Stimulated activated CD4-positive, alpha-beta T cell treated with anti-CD3 and anti-CD28 coated beads, Interleukin-1b, Interleukin-23, amount 100 ng/mL, for 1 hour (primary cell): ENCODE data around the gene RCAN2.

Source experiments
- DNase-seq, 2 donors: peaks; one replicate each; pipeline ENCODE4 v3.0.0-alpha.2; 2020; ENCODE audit warnings: low read depth in 2 of 2

The RCAN2 gene

DNA sequence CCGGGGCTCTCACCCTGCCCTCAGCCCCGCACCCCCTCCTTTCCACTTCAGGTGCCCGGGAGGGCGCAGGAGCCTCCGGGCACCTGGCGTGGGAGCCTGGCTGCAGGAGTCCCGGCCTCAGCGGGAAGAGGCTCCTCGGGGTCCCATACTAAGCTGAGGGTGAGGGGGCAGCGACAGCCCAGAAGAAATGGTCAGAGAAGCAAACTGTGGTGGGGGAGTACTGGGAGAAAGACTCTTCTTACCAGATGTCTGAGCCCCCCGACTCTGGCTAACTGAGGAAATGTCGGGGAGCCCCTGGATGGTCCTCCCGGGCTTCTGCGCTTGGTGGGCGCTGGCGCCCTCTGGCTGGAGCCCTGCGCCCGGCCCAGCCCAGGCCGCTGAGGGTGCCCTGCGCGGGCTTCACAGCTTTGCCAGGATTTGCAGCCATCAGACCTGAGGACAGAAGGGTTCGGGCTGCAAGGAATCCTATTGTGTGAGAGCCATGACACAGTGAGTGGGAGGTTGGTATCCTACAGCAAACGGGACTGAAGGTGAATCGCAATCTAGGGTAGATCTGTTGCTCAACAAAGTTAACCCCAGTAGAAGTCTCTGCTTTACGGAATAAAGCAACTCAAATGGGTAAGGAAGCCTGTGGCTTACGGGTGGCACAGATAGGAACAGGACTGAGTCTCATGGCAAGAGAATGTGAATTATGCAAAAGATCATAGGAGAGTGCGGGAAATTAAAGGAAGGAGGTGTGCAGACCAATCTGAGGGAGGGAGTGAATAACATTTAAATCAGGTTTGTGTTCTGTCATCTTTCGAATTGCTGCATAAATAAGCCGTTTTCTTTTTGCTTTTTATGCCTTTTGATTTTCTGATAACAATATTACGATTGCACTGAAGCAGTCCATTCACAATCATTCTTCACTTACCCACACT lies 639 bp upstream of the RCAN2 start:
- no peak for DNase-seq

DNA sequence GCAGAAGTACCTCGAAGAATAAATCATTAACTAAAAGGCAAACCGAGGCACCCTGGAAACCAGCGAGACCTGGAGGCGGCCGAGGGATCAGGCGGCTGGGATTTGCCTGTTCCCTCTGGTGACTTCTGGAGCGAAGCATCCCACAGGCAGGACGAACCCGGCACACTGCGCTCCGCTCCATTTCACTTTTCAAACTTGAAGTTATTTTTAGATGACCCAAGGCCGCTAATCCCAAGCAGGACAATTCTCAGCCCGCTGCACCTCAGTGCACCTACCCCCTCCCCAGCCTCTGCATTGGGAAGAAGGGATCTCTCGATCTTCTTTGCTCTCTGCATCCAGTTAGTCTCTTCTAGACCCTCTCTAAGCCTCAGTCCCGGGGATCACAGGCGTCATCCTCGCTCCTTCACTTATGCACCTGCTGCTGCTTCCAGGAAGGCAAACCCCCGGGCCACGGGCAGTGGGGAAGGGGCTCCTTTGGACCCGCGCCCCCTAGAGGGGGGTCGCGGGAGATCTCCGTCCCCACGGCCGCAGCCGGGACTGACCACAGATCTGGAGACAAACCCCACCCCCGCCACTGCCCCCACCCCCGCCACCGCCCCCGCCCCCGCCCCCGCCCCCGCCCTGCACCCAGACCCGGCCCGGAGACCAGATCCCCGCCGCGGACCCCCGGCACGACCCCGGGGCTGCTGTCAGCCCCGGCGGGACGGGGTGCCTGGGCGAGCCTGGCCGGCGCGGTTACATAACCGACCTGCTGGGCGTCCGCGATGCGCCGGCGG lies 636 bp downstream of the RCAN2 start:
- no peak for DNase-seq

DNA sequence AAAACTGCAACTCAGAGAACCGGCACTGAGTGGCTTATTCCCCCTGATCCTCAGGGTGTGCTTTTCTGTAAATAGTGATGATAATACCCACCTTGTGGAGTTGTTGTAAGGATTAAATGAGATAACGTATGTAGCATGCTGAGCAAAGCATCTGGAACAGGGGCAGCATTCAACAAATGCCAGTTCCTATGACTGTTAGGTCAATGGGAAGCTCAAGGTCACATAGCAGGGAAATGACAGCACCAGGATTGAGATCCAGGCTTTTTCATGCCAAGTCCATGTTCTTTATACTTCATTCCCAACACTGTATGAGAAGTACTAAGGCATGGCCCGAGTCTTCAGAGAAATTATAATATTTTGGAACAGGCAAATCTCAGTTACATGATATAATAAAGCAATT lies 5.1 kb downstream of the RCAN2 start:
- DNase-seq, result no peak

DNA sequence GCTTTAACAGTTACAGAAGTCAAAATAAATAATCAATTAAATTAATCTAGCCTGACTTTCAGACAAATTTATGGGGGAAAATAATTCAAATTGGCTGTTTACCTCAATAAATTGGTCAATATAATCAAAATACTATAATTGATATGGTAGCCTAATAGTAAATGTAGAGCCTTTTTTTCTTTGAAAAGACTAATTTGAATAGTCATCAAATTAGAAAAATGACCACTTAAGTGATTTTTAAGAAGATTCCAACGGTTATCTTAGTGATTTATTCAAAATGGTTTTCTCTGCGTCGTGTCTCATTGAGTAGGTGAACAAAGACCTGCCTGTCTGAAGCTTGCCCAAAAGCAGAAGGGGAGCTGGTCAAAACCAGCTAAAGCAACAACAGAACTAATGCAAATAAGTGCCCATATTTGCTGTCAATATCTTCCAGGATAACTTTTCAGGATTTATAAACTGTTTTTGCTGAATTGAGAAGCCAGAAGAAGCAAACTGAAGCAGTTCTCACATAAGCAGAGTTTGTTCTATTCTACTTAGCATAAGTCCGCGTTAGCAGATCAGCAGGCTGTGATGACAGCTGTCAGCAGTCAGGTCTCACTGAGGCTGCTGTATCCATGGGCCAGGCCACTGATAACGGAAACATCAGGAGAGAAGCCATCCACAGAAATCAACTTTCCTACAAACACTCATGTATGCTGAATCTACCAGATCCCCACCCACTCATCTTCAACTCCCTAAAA lies 7.0 kb downstream of the RCAN2 start:
- DNase-seq, result no peak

DNA sequence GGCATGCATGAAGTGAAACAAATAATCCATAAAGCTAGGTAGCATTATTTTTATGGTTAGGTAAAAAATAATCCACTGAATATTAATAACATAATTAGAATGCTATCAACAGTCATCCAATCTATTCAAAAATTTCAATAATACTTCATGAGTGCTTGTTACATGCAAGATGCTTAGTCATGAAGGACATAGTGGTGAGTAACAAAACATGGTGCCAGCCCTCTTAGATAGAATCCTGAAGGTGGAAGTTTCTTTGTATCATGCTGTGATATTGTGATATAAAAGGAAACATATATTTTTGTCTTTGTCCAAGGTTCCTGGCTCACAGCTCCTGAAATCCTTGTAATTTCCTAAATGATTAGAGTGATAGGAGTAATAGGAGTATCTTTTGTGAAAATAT lies 14.9 kb downstream of the RCAN2 start:
- no peak for DNase-seq

DNA sequence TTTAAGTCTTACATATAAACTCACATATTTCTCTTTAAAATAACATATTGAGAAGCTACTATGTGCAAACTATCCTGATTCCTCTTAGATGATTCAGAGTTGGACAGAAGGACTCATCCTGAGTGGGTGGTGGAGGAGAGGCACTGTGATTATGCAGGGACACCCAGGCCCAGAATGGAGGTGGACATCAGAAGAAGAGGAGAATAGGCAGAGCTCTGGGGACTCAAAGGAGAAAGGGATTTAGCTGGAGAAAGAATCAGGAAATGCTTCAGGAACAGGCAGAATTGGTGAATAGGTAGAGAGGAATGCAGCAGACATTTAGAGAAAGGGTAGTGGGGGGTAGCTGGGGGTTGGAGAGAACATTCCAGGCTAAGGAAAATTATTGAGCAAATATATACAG lies 17.4 kb downstream of the RCAN2 start:
- DNase-seq, result no peak

DNA sequence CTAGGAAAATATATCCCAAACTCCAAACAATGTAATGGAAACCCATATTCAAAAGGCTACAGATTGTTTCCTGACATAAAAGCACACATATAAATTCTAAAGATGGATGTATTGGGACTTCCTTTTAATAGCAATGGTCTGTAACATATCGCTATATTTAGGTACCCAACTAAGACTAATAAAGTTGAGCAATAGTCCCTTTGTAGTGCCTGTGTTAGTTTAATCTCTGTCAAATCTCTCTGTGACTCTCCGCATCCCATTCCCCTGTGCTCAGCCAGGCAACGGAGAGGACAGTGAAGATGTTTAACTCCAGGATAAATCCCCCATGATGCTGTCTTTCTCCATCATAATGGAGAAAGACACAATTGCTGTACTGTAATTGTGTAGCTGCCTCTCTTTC lies 19.0 kb downstream of the RCAN2 start:
- no peak for DNase-seq

DNA sequence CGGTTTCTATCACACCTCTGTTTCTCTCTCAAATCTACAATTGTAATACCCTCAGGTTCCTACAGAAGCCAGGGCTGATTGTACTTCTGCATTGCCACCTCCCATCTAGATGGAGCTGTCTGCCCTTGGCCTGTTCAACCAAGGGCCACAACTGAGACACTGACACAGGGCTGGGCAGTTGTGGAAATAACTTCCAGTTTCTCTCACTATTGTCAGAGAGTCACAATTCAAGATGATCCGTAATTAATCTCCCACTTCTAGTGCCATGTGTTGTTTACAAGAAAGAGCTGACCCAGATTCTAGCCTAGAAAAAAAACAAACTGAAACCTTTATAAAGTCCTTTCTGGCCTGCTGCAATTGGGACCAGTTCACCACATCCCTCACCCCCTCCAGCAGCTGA lies 22.2 kb downstream of the RCAN2 start:
- no peak for DNase-seq

DNA sequence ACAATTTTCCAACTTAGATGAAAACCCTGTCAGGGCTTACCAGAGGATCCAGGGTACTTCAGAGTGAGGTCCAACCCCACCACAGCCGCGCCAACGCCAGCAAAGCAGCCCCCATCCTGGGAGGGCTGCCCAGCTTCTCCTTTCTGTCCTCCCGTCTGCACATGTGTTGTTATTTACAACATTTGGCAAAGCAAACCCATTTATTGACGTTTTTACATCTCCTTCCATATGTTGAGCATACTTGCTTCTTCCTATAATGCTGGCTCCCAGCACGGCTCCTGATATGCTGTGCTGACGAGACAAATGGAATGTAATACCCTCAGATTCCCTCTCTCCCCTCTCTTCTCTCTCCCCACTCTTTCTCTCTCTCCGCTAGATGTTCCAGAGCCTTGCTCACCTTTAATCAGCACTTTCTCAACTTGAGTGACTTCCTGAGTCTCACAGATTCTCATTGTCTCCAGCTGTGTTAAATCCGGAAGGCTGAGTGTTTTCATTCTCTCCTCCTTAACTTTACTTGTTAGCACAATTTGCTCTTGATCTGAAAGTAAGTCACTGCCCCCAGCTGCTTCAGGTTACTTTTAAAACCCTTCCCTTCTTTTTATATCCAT lies 22.7 kb downstream of the RCAN2 start:
- DNase-seq, result no peak

DNA sequence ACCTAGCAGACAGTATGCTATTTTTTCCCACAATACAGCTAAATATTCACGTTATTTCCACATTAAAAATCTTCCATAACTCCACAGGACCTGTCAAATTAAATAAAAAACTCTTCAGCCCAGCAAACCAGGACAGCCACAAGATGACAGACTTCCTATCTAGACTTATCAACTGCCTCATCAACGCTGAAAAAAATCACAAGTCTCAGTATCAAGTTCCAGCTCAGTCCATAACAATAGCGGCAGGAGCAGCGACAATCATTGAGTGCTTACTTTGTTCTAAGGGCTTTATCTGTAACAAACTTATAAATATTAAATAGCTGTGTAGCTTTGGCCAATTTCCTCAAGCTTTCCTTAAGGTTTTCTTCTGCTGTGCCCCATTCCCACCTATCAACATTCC lies 24.7 kb downstream of the RCAN2 start:
- no peak for DNase-seq

DNA sequence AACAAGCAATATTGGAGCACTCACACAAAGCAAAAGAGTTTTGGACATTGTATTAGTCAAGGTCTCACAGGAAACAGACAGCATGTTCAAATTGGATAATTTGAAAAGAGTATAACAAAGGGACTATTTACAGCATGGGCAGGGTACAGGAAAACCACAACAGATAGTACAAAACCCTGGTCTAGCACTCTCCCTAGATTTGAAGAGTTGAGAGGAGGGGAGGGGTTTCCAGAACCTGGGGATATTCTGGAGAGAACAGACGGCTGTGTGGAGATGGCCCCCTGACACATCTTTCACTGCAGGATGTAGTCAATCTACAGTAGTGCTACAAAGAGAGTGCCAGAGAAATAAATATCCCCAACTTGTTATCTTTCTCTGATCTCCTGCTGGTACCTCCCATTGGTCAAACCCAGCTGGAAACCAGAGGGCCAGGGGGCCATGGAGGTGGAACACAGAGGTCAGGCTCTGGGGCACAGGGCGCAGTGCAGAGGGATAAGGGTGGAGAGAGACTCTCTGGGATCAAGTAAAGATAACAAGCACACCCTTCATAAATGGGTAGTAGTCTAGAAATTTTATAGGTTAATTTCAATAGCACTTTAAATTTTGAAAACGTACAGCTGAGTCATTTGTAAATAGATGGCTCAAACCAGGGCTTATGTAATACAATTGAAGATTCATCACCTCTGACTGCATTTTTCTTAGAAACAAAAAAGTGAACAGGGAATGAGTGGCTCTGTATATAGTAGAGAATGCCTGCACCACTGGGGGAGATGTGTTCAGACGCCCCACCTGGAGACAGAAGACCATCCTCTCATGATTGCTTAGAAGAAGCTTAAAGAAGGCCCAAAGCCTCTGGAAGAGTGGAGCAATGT lies 25.7 kb downstream of the RCAN2 start:
- DNase-seq, result no peak

DNA sequence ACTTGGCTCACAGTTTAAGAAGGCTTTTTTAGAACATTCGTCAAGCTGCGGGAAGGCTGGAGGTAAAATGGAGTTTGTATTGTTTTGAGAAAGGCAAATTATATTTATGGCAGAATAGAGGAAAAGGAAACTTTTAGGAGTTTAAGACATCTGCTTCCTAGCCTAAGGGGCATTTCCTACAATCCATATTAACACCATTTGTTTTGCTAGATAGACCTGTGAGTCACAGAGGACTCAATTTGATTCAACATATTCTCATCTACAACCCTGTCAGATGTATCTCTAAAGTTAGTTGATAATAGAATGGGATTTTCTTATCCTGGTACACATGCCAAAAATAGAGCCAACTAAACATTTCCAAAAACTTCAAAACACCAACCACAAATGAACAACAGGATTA lies 35.0 kb downstream of the RCAN2 start:
- no peak for DNase-seq

DNA sequence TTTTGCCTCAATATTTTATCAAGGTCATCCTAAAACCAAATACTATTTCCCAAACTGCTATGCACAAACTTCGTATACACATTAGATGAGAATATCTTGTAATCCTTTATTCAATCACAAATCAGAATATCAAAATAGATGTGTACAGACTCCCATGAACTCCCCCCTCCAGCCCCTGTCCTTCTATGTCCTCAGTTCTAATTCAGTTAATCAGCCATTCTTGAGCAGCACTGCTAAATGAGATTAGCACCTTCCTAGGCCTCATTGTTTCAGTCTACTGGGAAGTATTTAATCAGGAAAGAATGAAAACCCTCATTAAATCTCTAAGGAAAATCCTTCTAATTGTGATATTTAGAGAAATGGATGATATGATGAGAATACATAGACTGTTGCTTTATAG lies 36.6 kb downstream of the RCAN2 start:
- no peak for DNase-seq

DNA sequence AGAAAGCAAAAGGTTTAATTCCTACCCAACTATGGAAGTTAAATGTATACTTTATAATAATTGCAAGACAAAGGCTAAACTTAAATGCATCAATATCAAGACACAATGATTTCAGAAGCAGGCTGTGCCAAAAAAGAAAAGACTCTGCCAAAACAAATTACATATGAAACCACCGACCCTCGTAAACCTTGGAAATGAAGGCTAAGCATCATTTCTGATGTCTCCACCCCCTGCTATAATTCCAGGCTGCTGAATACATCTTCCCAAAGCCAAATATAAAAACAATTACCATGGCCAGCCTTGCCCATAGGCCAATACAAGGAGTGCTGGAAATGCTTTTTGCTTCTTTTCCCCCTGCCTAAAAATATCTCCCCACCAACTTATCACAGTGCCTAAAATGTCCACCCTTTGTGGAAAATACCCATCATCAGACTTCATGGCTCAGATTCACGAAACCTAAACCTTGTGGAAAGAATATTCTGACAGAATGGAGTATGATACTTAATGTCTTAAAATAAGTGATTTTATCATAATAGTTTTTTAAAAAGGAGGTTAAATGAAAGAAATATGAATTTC lies 37.4 kb downstream of the RCAN2 start:
- DNase-seq, result no peak

DNA sequence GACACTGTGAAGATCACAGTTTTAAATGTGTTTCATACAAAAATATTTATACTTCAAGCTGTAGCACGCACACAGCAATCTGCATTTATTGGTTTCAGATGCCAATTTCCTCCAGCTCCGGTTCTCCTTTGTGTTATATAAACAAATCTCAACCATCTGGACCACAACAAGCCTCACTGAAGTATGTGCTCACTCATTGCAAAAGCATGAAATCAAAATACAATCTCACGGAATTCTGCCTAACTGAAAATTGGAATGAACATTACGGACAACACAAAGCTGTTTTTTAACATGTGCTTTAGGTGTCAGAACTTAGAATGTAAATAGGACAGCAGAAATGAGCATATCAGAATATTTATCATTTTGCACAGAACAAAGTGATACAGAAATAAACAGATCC lies 38.0 kb downstream of the RCAN2 start:
- no peak for DNase-seq

DNA sequence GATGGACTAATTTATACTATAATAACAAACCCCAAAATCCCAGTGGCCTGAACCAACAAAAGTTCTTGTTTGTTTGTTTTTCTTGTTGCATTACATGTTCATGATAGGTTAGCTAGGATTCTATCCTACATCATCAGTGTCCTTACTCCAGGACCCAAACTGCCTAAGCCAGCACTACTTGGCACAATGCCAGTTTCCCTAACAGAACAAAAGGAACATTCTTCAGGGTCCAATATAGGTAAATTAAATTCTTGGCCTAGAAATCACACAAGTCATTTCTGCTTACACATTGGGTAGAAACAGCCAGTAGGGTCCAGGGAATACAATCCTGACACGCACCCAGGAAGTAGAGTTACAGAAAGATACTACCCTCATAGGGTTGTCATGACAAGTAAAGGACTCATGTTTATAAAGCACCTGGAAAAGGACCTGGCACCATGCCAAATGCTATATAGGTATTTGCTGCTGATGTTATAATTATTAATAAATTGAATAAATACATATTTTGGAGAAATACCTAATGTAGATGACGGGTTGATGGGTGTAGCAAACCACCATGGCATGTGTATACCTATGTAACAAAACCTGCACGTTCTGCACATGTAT lies 38.8 kb downstream of the RCAN2 start:
- no peak for DNase-seq

DNA sequence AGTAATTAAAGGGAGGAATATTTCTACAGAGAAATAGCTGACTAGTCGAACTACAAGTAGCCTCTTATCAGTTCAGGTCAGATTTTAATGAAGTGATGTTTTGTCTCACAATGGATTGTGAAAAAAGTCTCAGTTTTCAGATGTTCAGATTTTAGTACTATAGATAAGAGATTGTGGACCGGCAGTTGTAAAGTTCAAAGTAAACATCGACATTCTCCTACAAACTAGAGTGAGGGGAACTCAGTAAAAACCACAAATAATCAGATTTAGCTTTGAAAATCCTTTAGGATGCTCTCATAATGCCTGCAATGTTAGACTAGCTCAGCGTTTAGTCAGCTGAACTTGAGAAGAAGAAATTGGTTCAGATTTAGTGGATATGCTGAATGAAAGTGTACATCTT lies 39.9 kb downstream of the RCAN2 start:
- DNase-seq, result no peak

DNA sequence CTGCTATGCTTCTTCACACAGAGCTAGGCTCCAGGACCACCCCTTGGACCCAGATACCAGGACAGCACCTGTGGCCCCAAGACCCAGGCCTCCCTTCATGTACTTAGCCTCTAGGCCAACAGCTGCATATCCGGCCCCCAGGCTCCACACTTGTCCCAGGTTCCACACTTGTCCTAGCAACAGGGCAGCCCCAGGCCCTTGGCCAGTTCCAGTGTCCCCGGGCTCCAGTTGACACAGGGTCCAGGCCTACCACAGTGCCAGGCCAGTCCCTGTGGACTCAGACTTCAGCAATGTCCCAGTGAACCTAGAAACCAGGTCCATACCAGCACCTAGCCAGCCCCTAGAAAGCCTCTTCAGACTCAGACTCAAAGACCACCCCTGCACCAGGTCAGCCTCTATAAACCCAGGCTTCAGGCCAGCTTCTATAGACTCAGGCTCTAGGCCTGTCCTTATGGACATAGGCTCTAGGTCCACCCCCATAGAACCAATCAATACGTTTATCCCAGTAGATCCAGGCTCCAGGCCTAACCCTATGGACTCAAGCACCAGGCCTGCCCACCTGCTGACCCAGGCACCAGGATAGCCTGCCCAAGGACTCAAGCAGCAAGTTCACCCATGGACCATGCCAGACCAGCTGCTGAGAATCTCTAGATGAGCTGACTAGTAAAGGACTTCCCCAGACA lies 46.3 kb downstream of the RCAN2 start:
- no peak for DNase-seq

DNA sequence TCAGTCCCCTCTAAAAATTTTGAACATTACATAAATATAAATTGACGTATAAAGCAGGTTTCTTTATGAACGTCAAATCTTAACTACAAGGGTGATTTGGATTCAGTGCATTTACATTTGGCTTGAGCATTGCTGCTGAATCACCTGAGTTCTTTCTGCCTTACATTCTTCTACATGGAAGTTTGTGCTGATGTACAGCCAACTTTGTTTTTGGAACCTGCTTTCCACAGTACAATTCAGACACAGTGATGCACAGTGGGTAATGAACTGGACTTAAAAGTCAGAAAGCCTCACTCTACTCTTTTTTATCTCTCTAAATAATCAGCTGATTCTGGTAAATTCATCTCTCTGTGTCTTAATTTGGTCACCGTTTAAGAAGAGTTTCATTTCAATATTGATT lies 47.6 kb downstream of the RCAN2 start:
- DNase-seq, result no peak

DNA sequence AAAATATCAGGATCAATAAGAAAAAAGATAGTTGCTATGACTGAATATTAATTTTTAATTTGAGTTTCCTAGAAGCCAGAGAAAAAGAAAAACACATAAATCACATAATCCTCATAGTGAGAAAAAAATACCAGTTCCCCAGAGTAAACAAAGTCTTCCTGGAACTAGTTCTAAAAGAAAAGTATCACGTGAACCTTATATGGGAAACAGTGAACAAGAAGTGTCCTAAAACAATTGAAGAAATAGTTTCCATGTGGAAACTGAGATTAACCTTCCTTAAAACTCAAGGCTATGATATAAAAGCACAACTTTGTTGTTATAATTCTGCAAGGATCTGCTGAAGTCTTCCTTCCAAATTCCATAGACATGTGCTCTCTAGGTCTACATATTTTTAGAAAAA lies 50.6 kb downstream of the RCAN2 start:
- no peak for DNase-seq
